Vagina (tissue), 2 donors: Measurements from ENCODE around the gene RNU1-2. TPM values are rescaled to one million over a fixed set of nuclear protein-coding genes. Genes with fewer than 3 reads are reported as not detected.
"Not testable (repeated sequence)": the region's sequence is repeated elsewhere in the genome, so short reads cannot be mapped to it uniquely, and the experiment has no call there.

Experiments used
- DNase-seq, 2 donors: peaks; one replicate each; pipeline ENCODE4 v3.0.0-alpha.2; 2017; ENCODE audit errors: extremely low spot score in 2 of 2
- H3K27ac ChIP-seq: fragments of 200-600 bp; sonication (generic); one replicate; pipeline ENCODE4 v1.5.1; 2019
- H3K27me3 ChIP-seq: fragments of 200-600 bp; sonication (generic); one replicate; pipeline ENCODE4 v1.5.1; 2019
- H3K36me3 ChIP-seq, 2 donors: fragments of 200-600 bp; sonication (generic); one replicate each; pipeline ENCODE4 v1.5.1; 2017 to 2019
- H3K4me1 ChIP-seq: fragments of 200-600 bp; sonication (generic); one replicate; pipeline ENCODE4 v1.5.1; 2019
- H3K4me3 ChIP-seq, 2 donors: fragments of 200-600 bp; sonication (generic); 1 replicate in 1 of 2; 2 replicates in 1 of 2; pipeline ENCODE4 v1.5.1; 2016 to 2019
- H3K9me3 ChIP-seq: fragments of 200-600 bp; sonication (generic); one replicate; pipeline ENCODE4 v1.5.1; 2019
- CTCF ChIP-seq, 3 experiments: fragments of 450-650 bp in 2 of 3; fragments of 200-600 bp in 1 of 3; sonication (generic) in 1 of 3; IDR thresholded peaks; one replicate each; pipeline ENCODE4 v1.5.1; 2017 to 2019; ENCODE audit warnings: antibody characterized with exemption in 3 of 3, mild to moderate bottlenecking in 2 of 3, moderate library complexity in 2 of 3
- POLR2A ChIP-seq, 2 donors: fragments of 450-650 bp; IDR thresholded peaks; one replicate each; pipeline ENCODE4 v1.6.1; 2017; ENCODE audit warnings: antibody characterized with exemption in 2 of 2, mild to moderate bottlenecking in 2 of 2, moderate library complexity in 2 of 2
- POLR2AphosphoS5 ChIP-seq, 2 donors: sonication (generic); formaldehyde crosslinking; IDR thresholded peaks; one replicate each; pipeline ENCODE4 v1.9.0; 2017; ENCODE audit warnings: antibody characterized with exemption in 2 of 2, mild to moderate bottlenecking in 2 of 2, low read depth in 1 of 2; ENCODE audit not compliant: insufficient read depth in 1 of 2
- intact Hi-C: fragments of 100-400 bp; cut with DNase I; formaldehyde crosslinking; loops from one replicate; pipeline ENCODE4 v1.15.1; 2023
- total RNA-seq: library from RNA; depleted of rRNA; stranded (reverse); fragments of >200 nt; gene quantifications from one replicate; pipeline ENCODE4 v1.2.3, GENCODE V29; 2016

Gene RNU1-2
- total RNA-seq, 1 donor from 2014 or later: 19,908 TPM

DNA sequence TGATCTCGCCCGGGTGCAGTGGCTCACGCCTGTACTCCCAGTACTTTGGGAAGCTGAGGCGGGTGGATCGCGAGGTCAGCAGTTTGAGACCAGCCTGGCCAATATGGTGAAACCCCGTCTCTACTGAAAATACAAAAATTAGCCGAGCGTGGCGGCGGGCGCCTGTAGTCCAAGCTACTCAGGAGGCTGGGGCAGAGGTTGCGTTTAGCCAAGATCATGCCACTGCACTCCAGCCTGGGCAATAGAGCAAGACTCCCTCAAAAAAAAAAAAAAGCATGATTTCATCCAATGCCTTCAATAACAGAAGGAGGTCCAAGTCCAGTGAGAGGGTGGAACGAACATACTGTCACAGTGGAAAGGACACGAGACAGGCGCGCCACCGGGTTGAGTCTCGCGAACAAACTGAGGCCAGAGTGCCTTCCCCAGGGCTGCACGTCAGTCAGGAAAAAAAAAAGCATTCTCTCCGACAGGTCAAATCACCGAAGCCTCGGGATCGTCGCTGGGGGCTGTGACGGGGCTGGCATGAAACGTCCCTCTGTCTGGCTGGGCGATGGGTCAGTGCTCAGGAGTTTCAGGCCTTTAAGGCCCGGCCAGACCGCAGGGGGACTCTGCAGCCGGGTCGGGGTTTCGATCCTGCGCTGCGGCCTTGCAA lies 17.5 kb downstream of the RNU1-2 start:
- intact Hi-C loops: no loop called here
- Histone ChIP-seq H3K4me3 (peak overlapping the region; percentile 77 to 98), H3K27ac (peak overlapping the region; percentile 43), H3K4me1 (peaks cover 27% of the 10 kb centered on the region), H3K36me3 (no peaks in the 10 kb centered on the region), H3K27me3 (no peaks in the 10 kb centered on the region), H3K9me3 (no peaks in the 10 kb centered on the region)
- peak in 1 of 2 donors; percentile 97 for DNase-seq
- no peak for TF ChIP-seq POLR2AphosphoS5 (IDR thresholded peaks at IDR 0.05; ENCODE audit: insufficient read depth in 1 of 2, low read depth in 1 of 2)
- TF ChIP-seq CTCF (IDR thresholded peaks at IDR 0.05): no peak
- no peak for TF ChIP-seq POLR2A (IDR thresholded peaks at IDR 0.05)

DNA sequence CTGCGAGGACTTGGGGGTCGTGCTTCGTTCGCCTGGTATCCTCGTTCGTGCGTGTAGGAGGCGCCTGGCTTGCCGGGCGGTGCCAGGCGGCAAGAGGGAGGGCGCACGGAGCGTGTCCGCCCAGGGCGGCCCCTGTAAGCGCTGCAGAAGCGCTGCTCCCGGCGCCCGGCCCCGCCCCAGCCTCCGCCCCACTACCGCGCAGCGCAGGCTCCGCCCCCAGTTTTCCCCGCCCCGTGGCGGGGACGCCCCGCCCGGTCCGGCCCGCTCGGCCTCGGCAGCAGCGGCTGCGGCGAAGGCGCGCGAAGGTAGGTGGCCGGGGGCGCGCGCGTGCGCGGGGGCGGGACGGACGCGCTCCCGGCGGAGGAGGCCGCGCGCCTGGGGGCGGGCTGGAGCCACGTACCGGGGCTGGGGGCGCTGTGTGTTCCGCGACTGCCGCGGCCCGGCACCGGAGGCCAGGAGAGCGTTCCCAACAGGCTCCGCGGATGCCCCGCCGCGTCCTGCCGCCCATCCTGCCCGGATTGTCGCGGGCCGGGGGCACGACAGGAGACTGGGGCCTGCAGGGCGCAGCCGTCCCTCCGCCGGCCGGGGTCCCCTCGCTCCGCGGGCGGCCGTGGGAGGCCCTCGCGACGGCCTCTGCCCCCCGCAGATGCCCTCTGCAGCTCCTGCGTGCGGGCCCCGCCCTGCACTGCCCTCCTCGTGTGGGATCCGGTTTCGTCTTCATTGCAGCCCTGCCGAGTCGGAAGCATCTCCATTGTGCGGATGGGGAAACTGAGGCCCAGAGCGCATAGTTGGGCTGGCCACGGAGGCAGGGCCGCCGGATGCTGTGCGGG lies 18.3 kb downstream of the RNU1-2 start:
- Histone ChIP-seq H3K4me3 (peak overlapping the region; percentile 77 to 98), H3K4me1 (peaks cover 27% of the 10 kb centered on the region), H3K9me3 (no peaks in the 10 kb centered on the region), H3K27ac (peak overlapping the region; percentile 90), H3K27me3 (no peaks in the 10 kb centered on the region), H3K36me3 (no peaks in the 10 kb centered on the region)
- peak in 1 of 2 donors; percentile 96 for DNase-seq
- intact Hi-C loops: no loop called here
- peak in 2 of 3 experiments; percentile 3 to 8 for TF ChIP-seq CTCF (IDR thresholded peaks at IDR 0.05)
- peak in 1 of 2 donors; percentile 70 for TF ChIP-seq POLR2A (IDR thresholded peaks at IDR 0.05)
- peak in 1 of 2 donors; percentile 58 for TF ChIP-seq POLR2AphosphoS5 (IDR thresholded peaks at IDR 0.05; ENCODE audit: insufficient read depth in 1 of 2, low read depth in 1 of 2)

- DNase-seq, H3K36me3 ChIP-seq, H3K9me3 ChIP-seq, intact Hi-C loops, H3K27me3 ChIP-seq: not testable (repeated sequence)
- Histone ChIP-seq H3K27ac (peak overlapping the region; percentile 90), H3K4me1 (peaks cover 27% of the 10 kb centered on the region), H3K4me3 (peak overlapping the region; percentile 77 to 98)
These were observed 19.3 kb downstream of the RNU1-2 start for GRCh38 chr1:16914928-16915626.

- Histone ChIP-seq H3K27me3 (no peaks in the 10 kb centered on the region), H3K9me3 (no peaks in the 10 kb centered on the region), H3K27ac (no peak overlapping the region), H3K4me3 (no peak overlapping the region), H3K4me1 (peaks cover 27% of the 10 kb centered on the region), H3K36me3 (no peaks in the 10 kb centered on the region)
- intact Hi-C loops: no loop called here
- no peak for DNase-seq
- TF ChIP-seq POLR2AphosphoS5 (IDR thresholded peaks at IDR 0.05; ENCODE audit: insufficient read depth in 1 of 2, low read depth in 1 of 2) (no peak), CTCF (IDR thresholded peaks at IDR 0.05) (no peak), POLR2A (IDR thresholded peaks at IDR 0.05) (no peak)
These were observed 19.8 kb downstream of the RNU1-2 start for GRCh38 chr1:16915627-16915973.

GRCh38 chr1:16916036-16916880 lies 20.5 kb downstream of the RNU1-2 start:
- DNase-seq, H3K27me3 ChIP-seq, H3K4me3 ChIP-seq, H3K36me3 ChIP-seq, H3K9me3 ChIP-seq, H3K27ac ChIP-seq, intact Hi-C loops: not testable (repeated sequence)
- H3K4me1 ChIP-seq: peaks cover 32% of the 10 kb centered on the region
